Trophoblast cell (in vitro differentiated cells and primary cell): ENCODE results near the gene SETDB1.

Experiments used
- DNase-seq, 2 donors: peaks; one replicate each; pipeline ENCODE4 v3.0.0-alpha.2; 2016
- H2AFZ ChIP-seq: 2 replicates; pipeline ENCODE4 v1.6.1; 2013; ENCODE audit warnings: low read length, moderate library complexity, mild to moderate bottlenecking; ENCODE audit not compliant: insufficient read depth, poor library complexity
- H2AK5ac ChIP-seq: 2 replicates; pipeline ENCODE4 v1.6.1; 2013; ENCODE audit warnings: mild to moderate bottlenecking, low read length
- H2BK120ac ChIP-seq: 2 replicates; pipeline ENCODE4 v1.6.1; 2013; ENCODE audit warnings: low read length, mild to moderate bottlenecking, moderate library complexity; ENCODE audit not compliant: insufficient read depth, poor library complexity
- H2BK12ac ChIP-seq: 2 replicates; pipeline ENCODE4 v1.6.1; 2013; ENCODE audit warnings: mild to moderate bottlenecking, low read length, moderate library complexity
- H2BK5ac ChIP-seq: 2 replicates; pipeline ENCODE4 v1.6.1; 2013; ENCODE audit warnings: low read length, low read depth, moderate library complexity, mild to moderate bottlenecking; ENCODE audit not compliant: poor library complexity
- H3K14ac ChIP-seq: 2 replicates; pipeline ENCODE4 v1.6.1; 2013; ENCODE audit warnings: mild to moderate bottlenecking, low read length
- H3K18ac ChIP-seq: 2 replicates; pipeline ENCODE4 v1.6.1; 2013; ENCODE audit warnings: mild to moderate bottlenecking, low read length
- H3K23ac ChIP-seq: 2 replicates; pipeline ENCODE4 v1.6.1; 2013; ENCODE audit warnings: low read length
- H3K27ac ChIP-seq: 2 replicates; pipeline ENCODE4 v1.5.1; 2013; ENCODE audit warnings: low read depth, mild to moderate bottlenecking, inconsistent platforms, low read length, moderate library complexity
- H3K27me3 ChIP-seq: 2 replicates; pipeline ENCODE4 v1.6.1; 2013; ENCODE audit warnings: inconsistent platforms, mild to moderate bottlenecking, low read length, moderate library complexity; ENCODE audit not compliant: insufficient read depth
- H3K36me3 ChIP-seq, 2 experiments: 1 replicate in 1 of 2; 2 replicates in 1 of 2; pipeline ENCODE4 v1.6.1; 2013; ENCODE audit warnings: low read length in 2 of 2, mild to moderate bottlenecking in 2 of 2, moderate library complexity in 1 of 2; ENCODE audit not compliant: insufficient read depth in 2 of 2, control insufficient read depth in 1 of 2
- H3K4ac ChIP-seq: 2 replicates; pipeline ENCODE4 v1.6.1; 2013; ENCODE audit warnings: low read depth, mild to moderate bottlenecking, low read length, moderate library complexity
- H3K4me1 ChIP-seq, 2 experiments: 1 replicate in 1 of 2; 2 replicates in 1 of 2; pipeline ENCODE4 v1.6.1; 2013; ENCODE audit warnings: low read length in 2 of 2, mild to moderate bottlenecking in 2 of 2, moderate library complexity in 1 of 2; ENCODE audit not compliant: insufficient read depth in 2 of 2, control insufficient read depth in 1 of 2
- H3K4me2 ChIP-seq: 2 replicates; pipeline ENCODE4 v1.6.1; 2013; ENCODE audit warnings: inconsistent platforms, mild to moderate bottlenecking, low read length, moderate library complexity
- H3K4me3 ChIP-seq: 2 replicates; pipeline ENCODE4 v1.5.1; 2013; ENCODE audit warnings: mild to moderate bottlenecking, low read depth, low read length, inconsistent platforms
- H3K79me1 ChIP-seq: one replicate; pipeline ENCODE4 v1.6.1; 2013; ENCODE audit warnings: low read length
- H3K79me2 ChIP-seq: 2 replicates; pipeline ENCODE4 v1.6.1; 2013; ENCODE audit warnings: low read length, mild to moderate bottlenecking; ENCODE audit not compliant: control insufficient read depth, insufficient read depth, poor library complexity
- H3K9ac ChIP-seq: 2 replicates; pipeline ENCODE4 v1.6.1; 2013; ENCODE audit warnings: mild to moderate bottlenecking, low read length
- H3K9me3 ChIP-seq: 2 replicates; pipeline ENCODE4 v1.6.1; 2013; ENCODE audit warnings: low read depth, mild to moderate bottlenecking, control low read depth, inconsistent platforms, low read length; ENCODE audit not compliant: insufficient read depth
- H4K12ac ChIP-seq: 2 replicates; pipeline ENCODE4 v1.6.1; 2013; ENCODE audit warnings: low read depth, mild to moderate bottlenecking, low read length, moderate library complexity
- H4K8ac ChIP-seq: 2 replicates; pipeline ENCODE4 v1.6.1; 2013; ENCODE audit warnings: low read depth, mild to moderate bottlenecking, low read length, moderate library complexity
- H4K91ac ChIP-seq: one replicate; pipeline ENCODE4 v1.6.1; 2013; ENCODE audit warnings: low read depth, mild to moderate bottlenecking, low read length, moderate library complexity
- WGBS: extraction: QIAGEN DNeasy Blood & Tissue Kit; methylation state at CpG from one replicate; pipeline ENCODE4 v1.1.7; 2013; ENCODE audit warnings: missing lambda C conversion rate; ENCODE audit not compliant: insufficient read length, insufficient coverage; ENCODE audit errors: extremely low coverage; 5-methylcytosine and 5-hydroxymethylcytosine counted together

SETDB1 gene

GRCh38 chr1:151012684-151013471 lies 86.7 kb downstream of the SETDB1 start:
- Histone ChIP-seq H3K79me1 (peaks cover 5% of the 10 kb centered on the region), H3K36me3 (no peaks in the 10 kb centered on the region), H3K4me2 (no peak overlapping the region), H4K91ac (no peak overlapping the region), H3K18ac (no peak overlapping the region), H2BK120ac (no peak overlapping the region), H3K9me3 (no peaks in the 10 kb centered on the region), H2AK5ac (no peak overlapping the region), H3K23ac (no peak overlapping the region), H3K79me2 (peaks cover 4% of the 10 kb centered on the region), H3K27ac (no peak overlapping the region), H2BK12ac (no peak overlapping the region), H2BK5ac (no peak overlapping the region), H3K4ac (no peak overlapping the region), H3K14ac (no peak overlapping the region), H3K4me1 (peaks cover 0 to 3% of the 10 kb centered on the region in 2 experiments), H3K4me3 (no peak overlapping the region), H4K8ac (no peak overlapping the region), H3K9ac (no peak overlapping the region), H2AFZ (no peak overlapping the region), H4K12ac (no peak overlapping the region), H3K27me3 (no peaks in the 10 kb centered on the region)
- no CpG with 5 or more reads among the region's 14 CpGs for WGBS
- DNase-seq: no peak

GRCh38 chr1:151013518-151013917 lies 87.4 kb downstream of the SETDB1 start:
- Histone ChIP-seq H4K12ac (no peak overlapping the region), H2BK12ac (no peak overlapping the region), H3K4me1 (peaks cover 0 to 3% of the 10 kb centered on the region in 2 experiments), H2BK120ac (no peak overlapping the region), H3K36me3 (no peaks in the 10 kb centered on the region), H2BK5ac (no peak overlapping the region), H3K9me3 (no peaks in the 10 kb centered on the region), H3K18ac (no peak overlapping the region), H3K4me2 (no peak overlapping the region), H3K79me1 (peaks cover 3% of the 10 kb centered on the region), H2AK5ac (no peak overlapping the region), H2AFZ (no peak overlapping the region), H3K27ac (no peak overlapping the region), H3K9ac (no peak overlapping the region), H3K14ac (no peak overlapping the region), H3K4ac (no peak overlapping the region), H4K8ac (no peak overlapping the region), H3K27me3 (no peaks in the 10 kb centered on the region), H4K91ac (no peak overlapping the region), H3K23ac (no peak overlapping the region), H3K4me3 (no peak overlapping the region), H3K79me2 (peaks cover 2% of the 10 kb centered on the region)
- no peak for DNase-seq
- no CpG with 5 or more reads among the region's 2 CpGs for WGBS
